K562 (cell line): ENCODE measurements around the gene ZNF324B. TPM values are rescaled to one million over a fixed set of nuclear protein-coding genes. Genes with fewer than 3 reads are reported as not detected.

Source experiments
- CSDE1 ChIP-seq, 2 experiments: fragments of 450-650 bp; IDR thresholded peaks; 2 replicates each; pipeline ENCODE4 v1.6.1; 2016; ENCODE audit warnings: mild to moderate bottlenecking in 1 of 2
- E2F8 ChIP-seq: fragments of 450-650 bp; IDR thresholded peaks from 2 replicates; pipeline ENCODE4 v1.7.1; 2018; ENCODE audit warnings: mild to moderate bottlenecking, low read depth; ENCODE audit not compliant: partially characterized antibody
- FOXJ2 ChIP-seq: fragments of 200-800 bp; sonication (Bioruptor generic); IDR thresholded peaks from 2 replicates; pipeline ENCODE4 v1.6.1; 2016; ENCODE audit warnings: missing genetic modification characterization, missing compliant biosample characterization
- KDM5B ChIP-seq: fragments of 200-600 bp; sonication (generic); IDR thresholded peaks from 2 replicates; pipeline ENCODE4 v1.6.1; 2012; ENCODE audit warnings: low read depth, mild to moderate bottlenecking, moderate library complexity, low read length, control low read depth, inconsistent platforms; ENCODE audit not compliant: insufficient replicate concordance
- MEIS2 ChIP-seq: fragments of 450-650 bp; IDR thresholded peaks from 2 replicates; pipeline ENCODE4 v1.6.1; 2014; ENCODE audit warnings: mild to moderate bottlenecking; ENCODE audit not compliant: partially characterized antibody
- MIER1 ChIP-seq: fragments of 450-650 bp; IDR thresholded peaks from 2 replicates; pipeline ENCODE4 v1.6.1; 2016; ENCODE audit warnings: antibody characterized with exemption, mild to moderate bottlenecking, low read depth
- MXI1 ChIP-seq: IDR thresholded peaks from 2 replicates; pipeline ENCODE4 v1.6.1; 2011; ENCODE audit warnings: low read depth, mild to moderate bottlenecking, improper control_type of control experiment, low read length
- NFATC3 ChIP-seq: fragments of 450-650 bp; IDR thresholded peaks from 2 replicates; pipeline ENCODE4 v1.6.1; 2017; ENCODE audit warnings: mild to moderate bottlenecking
- NKRF ChIP-seq: fragments of 450-650 bp; IDR thresholded peaks from 2 replicates; pipeline ENCODE4 v1.6.1; 2016; ENCODE audit warnings: borderline replicate concordance
- PREB ChIP-seq: sonication (generic); formaldehyde crosslinking; IDR thresholded peaks from 2 replicates; pipeline ENCODE4 v1.8.1; 2023; ENCODE audit warnings: mild to moderate bottlenecking, missing genetic modification reagents
- THAP7 ChIP-seq: fragments of 250-450 bp; sonication (Bioruptor Pico); IDR thresholded peaks from 2 replicates; pipeline ENCODE4 v1.5.0; 2021
- USF1 ChIP-seq: sonication (generic); formaldehyde crosslinking; IDR thresholded peaks from 2 replicates; pipeline ENCODE4 v1.9.0; 2022; ENCODE audit warnings: mild to moderate bottlenecking, missing genetic modification reagents
- ZBTB26 ChIP-seq: fragments of 450-650 bp; formaldehyde crosslinking; IDR thresholded peaks from 2 replicates; pipeline ENCODE4 v1.4.0; 2022; ENCODE audit warnings: missing genetic modification characterization
- ZNF184 ChIP-seq: sonication (generic); formaldehyde crosslinking; IDR thresholded peaks from 2 replicates; pipeline ENCODE4 v1.5.0; 2020; ENCODE audit warnings: missing genetic modification reagents
- ZNF699 ChIP-seq: fragments of 250-450 bp; sonication (Bioruptor Pico); IDR thresholded peaks from 2 replicates; pipeline ENCODE4 v1.8.0; 2021; ENCODE audit warnings: mild to moderate bottlenecking, moderate library complexity; ENCODE audit not compliant: insufficient replicate concordance
- ZNF740 ChIP-seq, 3 experiments: fragments of 200-800 bp in 1 of 3; sonication (Bioruptor generic) in 1 of 3; sonication (generic) in 1 of 3; formaldehyde crosslinking in 1 of 3; IDR thresholded peaks; 2 replicates each; pipeline versions ENCODE4 v1.6.1 to v1.8.0; 2016 to 2022; ENCODE audit warnings: mild to moderate bottlenecking in 2 of 3, missing compliant biosample characterization in 2 of 3, missing genetic modification characterization in 2 of 3, missing genetic modification reagents in 1 of 3
- polyA plus RNA-seq, 8 experiments: library from polyadenylated mRNA; depleted of rRNA in 4 of 8; stranded (reverse) in 5 of 8; unstranded in 3 of 8; fragments of >200 nt; fragmentation: Nextera tagmentation in 2 of 8; fragmentation: Illumina TruSeq in 1 of 8; extraction: Ambion mirVana in 2 of 8; extraction: Trizol in 1 of 8; gene quantifications; 2 replicates each; pipeline versions ENCODE4 v1.2.1 to v1.2.3, GENCODE V29; 2011 to 2014; ENCODE audit warnings: inconsistent platforms in 1 of 8, missing spikeins in 1 of 8
- total RNA-seq, 7 experiments: library from RNA; depleted of rRNA in 6 of 7; stranded (reverse); fragments of >200 nt in 6 of 7; fragmentation: Illumina TruSeq in 2 of 7; extraction: Trizol in 2 of 7; gene quantifications; 2 replicates each; pipeline versions ENCODE4 v1.2.1 to v1.2.3, GENCODE V29; 2011 to 2021; ENCODE audit warnings: low replicate concordance in 1 of 7

ZNF324B gene
- total and polyA plus RNA-seq, 9 of the 15 experiments (the other 6 are each of a cell fraction or from before 2014, with no cell fraction given) = 0.20 to 13.5 (median 5.7) TPM

GRCh38 chr19:58451358-58452101 is at the start of gene ZNF324B (continued):
- TF ChIP-seq ZNF740 (CRISPR knock-in tag; IDR thresholded peaks at IDR 0.05) = peak; percentile 54; the same call in 1 of the 2 replicates
- no peak for TF ChIP-seq ZNF740 (tag; IDR thresholded peaks at IDR 0.05)
- no peak for TF ChIP-seq ZBTB26 (CRISPR knock-in tag)
- peak in 1 of 2 experiments; percentile 94; a peak in 2 of 4 replicates for TF ChIP-seq CSDE1 (IDR thresholded peaks at IDR 0.05)
- peak; percentile 84 for TF ChIP-seq FOXJ2 (tag)
- no peak for TF ChIP-seq ZNF184 (CRISPR knock-in tag)
- peak; percentile 64 for TF ChIP-seq MEIS2
- TF ChIP-seq KDM5B = peak; percentile 54
- TF ChIP-seq ZNF699 (CRISPR knock-in tag) = no peak
- TF ChIP-seq USF1 (CRISPR knock-in tag) = peak; percentile 47; the same call in 1 of the 2 replicates
- 0 out of 2 replicates have a peak, but pooled peaks have one; percentile 33 for TF ChIP-seq THAP7 (CRISPR knock-in tag)
- peak; percentile 87 for TF ChIP-seq MXI1
- no peak for TF ChIP-seq PREB
- peak; percentile 78 for TF ChIP-seq NKRF
- TF ChIP-seq E2F8 = peak; percentile 42
- no peak for TF ChIP-seq NFATC3
- no peak for TF ChIP-seq MIER1
